Adipocyte (in vitro differentiated cells): ENCODE results near the gene FRS2.
"Not testable (repeated sequence)": the region's sequence is repeated elsewhere in the genome, so short reads cannot be mapped to it uniquely, and the experiment has no call there.

ENCODE experiments used
- DNase-seq: peaks from one replicate; pipeline ENCODE4 v3.0.0-alpha.2; 2015; ENCODE audit warnings: low read depth
- H3K27me3 ChIP-seq: replicated peaks from 2 replicates; pipeline ENCODE4 v1.7.0; 2013; ENCODE audit warnings: mild to moderate bottlenecking, low read length, moderate library complexity; ENCODE audit not compliant: control insufficient read depth, insufficient read depth
- H3K36me3 ChIP-seq: 2 replicates; pipeline ENCODE4 v1.7.0; 2013; ENCODE audit warnings: low read length, mild to moderate bottlenecking, moderate library complexity; ENCODE audit not compliant: control insufficient read depth, insufficient read depth, severe bottlenecking
- H3K4me1 ChIP-seq: 2 replicates; pipeline ENCODE4 v1.7.0; 2013; ENCODE audit warnings: mild to moderate bottlenecking, low read length, moderate library complexity; ENCODE audit not compliant: control insufficient read depth, insufficient read depth
- H3K4me3 ChIP-seq: 2 replicates; pipeline ENCODE4 v1.7.0; 2013; ENCODE audit warnings: mild to moderate bottlenecking, low read length, moderate library complexity
- H3K9ac ChIP-seq: 2 replicates; pipeline ENCODE4 v1.7.0; 2013; ENCODE audit warnings: mild to moderate bottlenecking, low read length, moderate library complexity
- H3K9me3 ChIP-seq: 2 replicates; pipeline ENCODE4 v1.7.0; 2013; ENCODE audit warnings: mild to moderate bottlenecking, low read length, moderate library complexity; ENCODE audit not compliant: control insufficient read depth

The FRS2 gene

DNA sequence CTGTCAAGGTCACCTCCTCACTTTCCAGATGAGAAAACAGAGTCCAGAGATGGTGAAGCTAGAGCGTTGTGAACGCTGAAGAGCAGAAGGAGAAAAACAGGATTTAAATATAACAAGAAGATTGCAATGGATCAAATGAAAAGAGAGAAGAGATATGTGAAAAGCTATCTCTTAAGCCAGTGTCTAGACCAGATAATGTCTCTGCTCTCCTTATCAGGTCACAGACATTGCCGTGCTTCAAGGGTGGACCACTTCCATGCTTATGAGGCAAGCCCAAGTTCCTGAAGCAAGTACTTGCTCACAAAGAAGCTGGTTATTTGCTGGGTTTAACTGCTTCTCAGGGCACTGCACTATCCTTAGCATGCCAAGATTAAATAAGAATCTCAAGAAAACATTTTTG lies 31.6 kb upstream of the FRS2 start:
- DNase-seq = no peak
- no peaks in the 10 kb centered on the region for H3K36me3 ChIP-seq

DNA sequence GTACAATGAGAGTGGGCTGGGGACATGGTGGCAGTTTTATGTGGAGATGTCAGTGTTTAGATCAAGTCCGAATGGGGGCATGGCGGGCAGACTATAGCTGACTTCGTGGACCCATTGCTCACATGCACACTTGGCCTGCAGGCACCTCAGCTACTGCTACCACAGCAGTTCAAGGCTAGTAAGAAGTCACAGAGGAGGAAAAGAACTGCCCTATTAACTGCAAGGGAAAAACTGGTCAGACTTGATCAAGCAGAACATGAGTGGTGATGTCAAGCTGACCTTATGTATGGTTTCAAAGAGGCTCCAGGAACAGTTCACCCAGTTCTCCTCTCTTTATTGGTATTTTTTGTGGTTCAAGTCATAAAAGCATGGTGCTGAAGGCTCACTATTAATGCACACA lies 30.2 kb upstream of the FRS2 start:
- H3K9me3 ChIP-seq = no peaks in the 10 kb centered on the region
- no peaks in the 10 kb centered on the region for H3K36me3 ChIP-seq
- DNase-seq = no peak

More for the DNA sequence above, 31.6 kb upstream of the FRS2 start:
- H3K4me1 ChIP-seq = peaks cover 14% of the 10 kb centered on the region
- H3K27me3 ChIP-seq = no peaks in the 10 kb centered on the region
- H3K4me3 ChIP-seq = no peak overlapping the region
- H3K9ac ChIP-seq = no peak overlapping the region
- no peaks in the 10 kb centered on the region for H3K9me3 ChIP-seq

DNA sequence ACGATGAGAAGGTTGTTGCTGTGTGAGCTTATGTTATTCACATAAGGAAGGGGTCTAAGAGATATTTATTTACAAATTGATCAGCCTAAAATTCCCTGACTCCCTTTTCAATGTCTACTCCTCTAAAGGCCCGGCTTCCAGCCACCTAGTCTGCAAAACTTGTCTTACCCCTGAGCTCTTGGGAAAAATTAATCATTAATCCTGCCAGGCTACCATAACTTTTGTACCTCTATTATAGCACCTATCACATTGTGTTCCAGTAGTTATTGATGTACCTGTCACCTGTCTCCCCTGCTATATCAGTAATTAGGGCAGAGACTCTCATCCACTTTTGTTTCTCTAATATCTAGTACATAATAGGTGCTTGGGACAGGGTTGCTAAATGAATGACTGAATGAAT lies 29.3 kb upstream of the FRS2 start:
- Histone ChIP-seq H3K4me3 (no peak overlapping the region), H3K4me1 (peaks cover 3% of the 10 kb centered on the region), H3K27me3 (no peaks in the 10 kb centered on the region), H3K9ac (no peak overlapping the region), H3K36me3 (no peaks in the 10 kb centered on the region), H3K9me3 (no peaks in the 10 kb centered on the region)
- DNase-seq = no peak

More for the DNA sequence above, 30.2 kb upstream of the FRS2 start:
- H3K4me3 ChIP-seq = no peak overlapping the region
- H3K27me3 ChIP-seq = no peaks in the 10 kb centered on the region
- peaks cover 12% of the 10 kb centered on the region for H3K4me1 ChIP-seq
- H3K9ac ChIP-seq = no peak overlapping the region

- Histone ChIP-seq H3K27me3 (no peaks in the 10 kb centered on the region), H3K4me1 (no peaks in the 10 kb centered on the region), H3K9me3 (no peaks in the 10 kb centered on the region), H3K4me3 (no peak overlapping the region), H3K9ac (no peak overlapping the region), H3K36me3 (no peaks in the 10 kb centered on the region)
- DNase-seq = no peak
These were observed 27.3 kb upstream of the FRS2 start for GRCh38 chr12:69442894-69443293.

- Histone ChIP-seq H3K9ac (no peak overlapping the region), H3K4me3 (no peak overlapping the region), H3K4me1 (no peaks in the 10 kb centered on the region), H3K27me3 (no peaks in the 10 kb centered on the region), H3K36me3 (no peaks in the 10 kb centered on the region), H3K9me3 (no peaks in the 10 kb centered on the region)
- no peak for DNase-seq
These were observed 26.3 kb upstream of the FRS2 start for GRCh38 chr12:69443916-69444315.

DNA sequence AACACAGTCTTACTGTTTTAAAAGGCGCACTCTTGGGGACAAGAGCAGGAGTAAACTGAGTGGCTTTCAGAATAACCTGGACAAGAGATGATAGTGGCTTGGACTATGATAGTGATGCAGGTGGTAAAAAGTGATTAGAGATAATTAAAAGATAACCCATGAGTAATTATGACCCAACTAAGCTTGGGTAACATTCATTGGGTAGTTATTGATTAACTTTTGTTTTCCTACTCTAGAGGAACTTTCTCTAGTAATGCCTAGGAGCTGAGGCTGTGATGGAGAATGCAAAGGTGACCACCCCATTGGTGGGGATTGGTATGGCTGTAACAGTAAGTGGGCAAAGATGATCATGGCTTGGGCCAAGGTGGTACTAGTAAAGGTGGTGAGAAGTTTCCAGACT lies 22.3 kb upstream of the FRS2 start:
- no peaks in the 10 kb centered on the region for H3K27me3 ChIP-seq
- no peaks in the 10 kb centered on the region for H3K36me3 ChIP-seq
- no peak overlapping the region for H3K9ac ChIP-seq
- H3K4me1 ChIP-seq = no peaks in the 10 kb centered on the region
- no peak overlapping the region for H3K4me3 ChIP-seq
- no peak for DNase-seq
- no peaks in the 10 kb centered on the region for H3K9me3 ChIP-seq

DNA sequence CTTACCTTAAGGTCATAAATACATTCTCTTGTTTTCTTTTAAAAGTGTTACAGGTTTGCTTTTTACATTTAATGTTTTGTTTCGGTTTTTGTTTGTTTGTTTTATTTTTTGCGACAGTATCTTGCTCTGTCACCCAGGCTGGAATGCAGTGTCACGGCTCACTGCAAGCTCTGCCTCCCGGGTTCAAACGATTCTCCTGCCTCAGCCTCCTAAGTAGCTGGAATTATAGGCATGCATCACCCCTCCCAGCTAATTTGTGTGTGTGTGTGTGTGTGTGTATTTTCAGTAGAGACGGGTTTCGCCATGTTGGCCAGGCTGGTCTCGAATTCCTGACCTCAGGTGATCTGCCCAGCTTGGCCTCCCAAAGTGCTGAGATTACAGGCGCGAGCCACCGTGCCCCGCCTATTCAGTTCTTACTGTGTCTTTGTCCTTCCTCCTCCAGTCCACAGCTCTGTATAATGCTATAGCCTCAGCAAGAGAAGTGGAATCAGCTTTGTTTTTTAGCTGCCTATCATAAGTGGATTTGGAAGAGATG lies 17.5 kb upstream of the FRS2 start:
- not testable (repeated sequence) for H3K9ac ChIP-seq, H3K9me3 ChIP-seq, H3K4me3 ChIP-seq, H3K4me1 ChIP-seq, H3K27me3 ChIP-seq, DNase-seq, H3K36me3 ChIP-seq

GRCh38 chr12:69456239-69456638 lies 13.9 kb upstream of the FRS2 start:
- H3K9me3 ChIP-seq = no peaks in the 10 kb centered on the region
- no peak overlapping the region for H3K4me3 ChIP-seq
- no peaks in the 10 kb centered on the region for H3K4me1 ChIP-seq
- H3K27me3 ChIP-seq = no peaks in the 10 kb centered on the region
- no peak overlapping the region for H3K9ac ChIP-seq
- no peaks in the 10 kb centered on the region for H3K36me3 ChIP-seq
- no peak for DNase-seq

GRCh38 chr12:69457433-69457832 lies 12.8 kb upstream of the FRS2 start:
- H3K4me3 ChIP-seq = no peak overlapping the region
- no peaks in the 10 kb centered on the region for H3K4me1 ChIP-seq
- DNase-seq = no peak
- H3K9ac ChIP-seq = no peak overlapping the region
- H3K27me3 ChIP-seq = no peaks in the 10 kb centered on the region
- no peaks in the 10 kb centered on the region for H3K9me3 ChIP-seq
- no peaks in the 10 kb centered on the region for H3K36me3 ChIP-seq

- no peaks in the 10 kb centered on the region for H3K36me3 ChIP-seq
- H3K4me1 ChIP-seq = no peaks in the 10 kb centered on the region
- DNase-seq = no peak
- no peak overlapping the region for H3K9ac ChIP-seq
- no peak overlapping the region for H3K4me3 ChIP-seq
- no peaks in the 10 kb centered on the region for H3K9me3 ChIP-seq
- no peaks in the 10 kb centered on the region for H3K27me3 ChIP-seq
These were observed 10.7 kb upstream of the FRS2 start for GRCh38 chr12:69459477-69459876.

GRCh38 chr12:69464428-69464827 lies 5.8 kb upstream of the FRS2 start:
- H3K36me3 ChIP-seq = no peaks in the 10 kb centered on the region
- no peaks in the 10 kb centered on the region for H3K9me3 ChIP-seq
- H3K27me3 ChIP-seq = no peaks in the 10 kb centered on the region
- peaks cover 18% of the 10 kb centered on the region for H3K4me1 ChIP-seq
- no peak overlapping the region for H3K9ac ChIP-seq
- no peak overlapping the region for H3K4me3 ChIP-seq
- DNase-seq = no peak

DNA sequence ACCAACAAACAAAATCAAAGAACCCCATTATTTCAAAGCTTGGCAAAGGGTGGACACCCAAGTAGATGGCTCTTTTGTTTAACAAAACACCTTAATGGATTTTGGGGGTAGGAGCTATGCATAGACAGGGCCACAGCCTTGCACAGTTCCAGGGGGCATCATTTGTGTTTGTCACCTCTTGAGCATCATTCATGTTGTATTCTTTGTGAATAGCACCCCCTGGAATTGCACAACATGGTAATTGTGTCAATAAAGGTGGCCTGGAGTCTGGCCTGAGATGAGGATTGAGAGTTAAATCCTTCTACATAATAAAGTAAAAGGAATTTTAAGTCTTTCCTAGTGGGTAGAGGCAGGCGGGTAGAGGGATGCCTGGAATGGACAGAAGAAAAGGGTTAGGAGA lies 3.3 kb upstream of the FRS2 start:
- Histone ChIP-seq H3K9ac (no peak overlapping the region), H3K4me3 (no peak overlapping the region), H3K9me3 (no peaks in the 10 kb centered on the region), H3K4me1 (peaks cover 27% of the 10 kb centered on the region), H3K36me3 (no peaks in the 10 kb centered on the region), H3K27me3 (no peaks in the 10 kb centered on the region)
- no peak for DNase-seq
